Sigmoid colon (tissue), 7 donors: ENCODE measurements around the gene CST9. TPM values are rescaled to one million over a fixed set of nuclear protein-coding genes. Genes with fewer than 3 reads are reported as not detected.

ENCODE experiments used
- DNase-seq: peaks from one replicate; pipeline ENCODE4 v3.0.0-alpha.2; 2019
- H3K27ac ChIP-seq, 4 donors: fragments of 200-600 bp; sonication (generic); one replicate each; pipeline ENCODE4 v1.5.1; 2016 to 2019; ENCODE audit warnings: mild to moderate bottlenecking in 1 of 4
- H3K27me3 ChIP-seq, 3 donors: fragments of 200-600 bp; sonication (generic); one replicate each; pipeline ENCODE4 v1.5.1; 2019; ENCODE audit warnings: mild to moderate bottlenecking in 1 of 3
- H3K36me3 ChIP-seq, 4 donors: fragments of 200-600 bp; sonication (generic); one replicate each; pipeline ENCODE4 v1.5.1; 2016 to 2019
- H3K4me1 ChIP-seq, 4 donors: fragments of 200-600 bp; sonication (generic); one replicate each; pipeline ENCODE4 v1.5.1; 2017 to 2019
- H3K4me3 ChIP-seq, 4 donors: fragments of 200-600 bp; sonication (generic); one replicate each; pipeline ENCODE4 v1.5.1; 2017 to 2019; ENCODE audit warnings: mild to moderate bottlenecking in 2 of 4, moderate library complexity in 1 of 4
- H3K9me3 ChIP-seq, 4 donors: fragments of 200-600 bp in 3 of 4; sonication (generic) in 3 of 4; one replicate each; pipeline versions ENCODE4 v1.5.1 to v1.6.1; 2013 to 2019
- EP300 ChIP-seq, 4 donors: sonication (generic); formaldehyde crosslinking; IDR thresholded peaks; one replicate each; pipeline ENCODE4 v1.6.1; 2017; ENCODE audit warnings: antibody characterized with exemption in 4 of 4
- POLR2A ChIP-seq, 2 donors: fragments of 450-650 bp; IDR thresholded peaks; one replicate each; pipeline ENCODE4 v1.6.1; 2016; ENCODE audit warnings: antibody characterized with exemption in 2 of 2, mild to moderate bottlenecking in 2 of 2, moderate library complexity in 2 of 2
- POLR2AphosphoS5 ChIP-seq, 4 donors: sonication (generic); formaldehyde crosslinking; IDR thresholded peaks; one replicate each; pipeline ENCODE4 v1.6.1; 2017; ENCODE audit warnings: antibody characterized with exemption in 4 of 4
- WGBS, 2 donors: extraction: QIAGEN DNeasy Blood & Tissue Kit; methylation state at CpG; one replicate each; pipeline ENCODE4 v1.1.7; 2013; 5-methylcytosine and 5-hydroxymethylcytosine counted together
- intact Hi-C: fragments of 100-400 bp; cut with DNase I; formaldehyde crosslinking; loops from one replicate; pipeline ENCODE4 v1.15.1; 2023
- polyA plus RNA-seq, 3 donors: library from polyadenylated mRNA; stranded (reverse); fragments of 200-250 nt; gene quantifications; one replicate each; pipeline ENCODE4 v1.2.3, GENCODE V29; 2013
- total RNA-seq, 4 donors: library from RNA; depleted of rRNA; stranded (reverse); fragments of >200 nt; gene quantifications; one replicate each; pipeline ENCODE4 v1.1.0, GENCODE V29; 2016
- TF ChIP-seq, protein P1 (sequence below), 4 experiments: fragments of 450-650 bp in 3 of 4; fragments of 200-600 bp in 1 of 4; IDR thresholded peaks; one replicate each; pipeline ENCODE4 v1.5.1; 2016 to 2019; ENCODE audit warnings: antibody characterized with exemption in 4 of 4, mild to moderate bottlenecking in 3 of 4, moderate library complexity in 2 of 4
- donor health status: healthy with polysubstance abuse.
- donor health status: Bipolar disorder and iron deficiency.
- donor health status: healthy.

The CST9 gene, protein sequence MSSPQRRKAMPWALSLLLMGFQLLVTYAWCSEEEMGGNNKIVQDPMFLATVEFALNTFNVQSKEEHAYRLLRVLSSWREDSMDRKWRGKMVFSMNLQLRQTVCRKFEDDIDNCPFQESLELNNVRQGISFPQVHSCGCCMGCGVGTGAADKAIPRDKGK
- not detected for total RNA-seq
- not detected for polyA plus RNA-seq

DNA sequence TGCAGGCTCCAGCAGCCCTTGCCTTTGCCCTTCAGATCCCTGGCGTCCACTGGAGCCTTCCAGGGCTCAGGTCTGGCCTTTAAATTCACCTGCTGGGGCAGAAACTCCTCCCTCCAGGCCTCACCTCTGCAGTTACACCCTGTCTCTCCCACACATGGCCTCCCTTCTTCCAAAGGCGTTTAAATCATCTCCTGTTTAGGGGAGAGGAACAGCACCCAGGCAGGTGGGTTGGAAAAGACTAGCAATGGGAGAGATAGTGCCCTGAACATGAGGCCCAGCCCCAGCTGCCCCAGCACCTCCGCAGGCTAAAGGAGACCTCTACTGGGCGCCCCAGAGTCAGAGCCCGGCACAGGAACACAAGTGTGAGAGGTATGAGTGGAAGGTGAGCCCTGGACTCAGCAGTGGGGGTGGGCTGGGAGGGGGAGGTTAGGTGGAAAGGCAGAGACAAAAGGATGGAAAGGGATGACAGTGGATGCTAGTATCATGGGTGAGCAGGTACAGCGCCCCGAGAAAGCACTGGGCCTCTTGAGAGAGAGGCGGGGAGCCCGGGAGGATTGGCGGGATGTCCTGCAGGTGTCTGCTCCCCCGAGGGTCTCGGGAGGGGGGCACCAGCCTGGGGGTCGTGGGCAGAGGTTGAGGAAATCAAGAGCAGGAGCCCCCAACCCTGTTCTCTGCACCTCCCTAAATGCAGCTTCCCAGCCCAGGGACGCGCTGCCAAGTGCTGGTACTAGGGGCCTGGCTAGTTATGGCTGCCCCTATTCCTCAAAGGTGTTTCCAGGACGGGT, at the start of gene CST9:
TSS of gene CST9 (minus strand) at position 51 of the 785 bp plus-strand sequence. CDS start 53 bp downstream, outside the sequence.
- peak within 1 kb of the TSS in 1 of 4 donors; percentile 11 for H3K27ac ChIP-seq
- 55 to 65% methylated on average over 16 of the region's 16 CpGs for WGBS, 2 donors
- no peak within 1 kb of the TSS for H3K4me3 ChIP-seq
- DNase-seq = no peak
- intact Hi-C loops = loop anchor here (2.0 kb wide), 2 partner anchors 163 to 255 kb away; partner anchors contain the start of gene NXT1
- TF ChIP-seq POLR2A (IDR thresholded peaks at IDR 0.05) = no peak
- TF ChIP-seq, protein P1, sequence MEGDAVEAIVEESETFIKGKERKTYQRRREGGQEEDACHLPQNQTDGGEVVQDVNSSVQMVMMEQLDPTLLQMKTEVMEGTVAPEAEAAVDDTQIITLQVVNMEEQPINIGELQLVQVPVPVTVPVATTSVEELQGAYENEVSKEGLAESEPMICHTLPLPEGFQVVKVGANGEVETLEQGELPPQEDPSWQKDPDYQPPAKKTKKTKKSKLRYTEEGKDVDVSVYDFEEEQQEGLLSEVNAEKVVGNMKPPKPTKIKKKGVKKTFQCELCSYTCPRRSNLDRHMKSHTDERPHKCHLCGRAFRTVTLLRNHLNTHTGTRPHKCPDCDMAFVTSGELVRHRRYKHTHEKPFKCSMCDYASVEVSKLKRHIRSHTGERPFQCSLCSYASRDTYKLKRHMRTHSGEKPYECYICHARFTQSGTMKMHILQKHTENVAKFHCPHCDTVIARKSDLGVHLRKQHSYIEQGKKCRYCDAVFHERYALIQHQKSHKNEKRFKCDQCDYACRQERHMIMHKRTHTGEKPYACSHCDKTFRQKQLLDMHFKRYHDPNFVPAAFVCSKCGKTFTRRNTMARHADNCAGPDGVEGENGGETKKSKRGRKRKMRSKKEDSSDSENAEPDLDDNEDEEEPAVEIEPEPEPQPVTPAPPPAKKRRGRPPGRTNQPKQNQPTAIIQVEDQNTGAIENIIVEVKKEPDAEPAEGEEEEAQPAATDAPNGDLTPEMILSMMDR (IDR thresholded peaks at IDR 0.05) = no peak
- TF ChIP-seq POLR2AphosphoS5 (IDR thresholded peaks at IDR 0.05) = no peak
- TF ChIP-seq EP300 (IDR thresholded peaks at IDR 0.05) = no peak
- H3K27me3 ChIP-seq = no peaks in the 10 kb centered on the region
- no peaks in the 10 kb centered on the region for H3K9me3 ChIP-seq
- H3K4me1 ChIP-seq = peaks cover 0 to 8% (median 3%) of the 10 kb centered on the region in 4 donors
- no peaks in the 10 kb centered on the region for H3K36me3 ChIP-seq

DNA sequence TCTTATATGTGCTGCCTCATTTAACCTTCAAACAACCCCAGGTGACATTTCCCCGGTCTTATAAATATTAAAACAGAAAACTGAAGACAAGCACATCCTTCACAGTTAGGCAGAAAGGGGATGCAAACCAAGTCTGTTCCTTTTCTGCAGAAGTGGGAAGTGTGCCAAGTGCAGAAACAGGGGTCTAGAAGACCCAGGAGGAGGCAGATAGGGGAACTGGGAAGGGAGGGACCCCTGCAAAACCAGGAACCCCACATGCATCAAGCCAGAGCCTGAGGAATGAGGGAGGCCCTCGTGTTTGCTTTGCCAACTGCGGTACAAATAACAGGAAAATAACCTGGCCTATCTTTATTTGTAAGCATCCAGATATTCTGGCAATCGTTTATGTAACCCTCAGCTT, 49.0 kb upstream of the CST9 start:
- no peaks in the 10 kb centered on the region for H3K36me3 ChIP-seq
- no peak overlapping the region for H3K4me3 ChIP-seq
- H3K27me3 ChIP-seq = no peaks in the 10 kb centered on the region
- H3K9me3 ChIP-seq = no peaks in the 10 kb centered on the region
- 56 to 67% methylated on average over 4 of the region's 4 CpGs for WGBS, 2 donors
- DNase-seq = no peak
- peak overlapping the region; percentile 64 to 76 (median 74) for H3K27ac ChIP-seq
- intact Hi-C loops = no loop called here
- TF ChIP-seq EP300 (IDR thresholded peaks at IDR 0.05) (no peak), POLR2A (IDR thresholded peaks at IDR 0.05) (no peak), POLR2AphosphoS5 (IDR thresholded peaks at IDR 0.05) (no peak)
- TF ChIP-seq, protein P1 (IDR thresholded peaks at IDR 0.05) = no peak
- peaks cover 0 to 30% (median 20%) of the 10 kb centered on the region in 4 donors for H3K4me1 ChIP-seq

DNA sequence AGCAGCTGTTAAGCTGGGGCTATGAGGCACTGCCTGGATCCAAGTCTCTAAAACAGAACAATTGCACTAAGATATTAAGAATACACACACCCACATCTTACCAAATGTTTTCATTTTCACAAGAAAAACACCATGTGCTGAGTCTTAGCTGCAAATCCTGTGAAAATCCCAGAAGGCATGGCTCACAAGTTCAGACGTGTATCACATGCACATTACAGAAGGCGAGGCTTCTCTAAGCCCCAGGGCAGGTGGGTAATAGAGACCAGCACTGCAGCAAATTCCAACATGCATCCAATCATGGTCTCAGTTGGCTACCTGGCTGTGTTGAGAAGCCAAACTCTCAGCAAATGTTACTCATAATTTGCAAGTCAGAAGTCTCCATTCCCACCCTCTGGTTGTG, 48.3 kb upstream of the CST9 start:
- H3K9me3 ChIP-seq = no peaks in the 10 kb centered on the region
- peaks cover 0 to 30% (median 20%) of the 10 kb centered on the region in 4 donors for H3K4me1 ChIP-seq
- H3K27ac ChIP-seq = peak overlapping the region in 2 of 4 donors; percentile 48 to 72
- H3K4me3 ChIP-seq = no peak overlapping the region
- TF ChIP-seq POLR2A (IDR thresholded peaks at IDR 0.05) (no peak), EP300 (IDR thresholded peaks at IDR 0.05) (no peak), POLR2AphosphoS5 (IDR thresholded peaks at IDR 0.05) (no peak)
- TF ChIP-seq, protein P1 (IDR thresholded peaks at IDR 0.05) = no peak
- DNase-seq = no peak
- 74 to 80% methylated on average over 2 of the region's 2 CpGs for WGBS, 2 donors
- H3K36me3 ChIP-seq = no peaks in the 10 kb centered on the region
- no peaks in the 10 kb centered on the region for H3K27me3 ChIP-seq
- intact Hi-C loops = no loop called here

DNA sequence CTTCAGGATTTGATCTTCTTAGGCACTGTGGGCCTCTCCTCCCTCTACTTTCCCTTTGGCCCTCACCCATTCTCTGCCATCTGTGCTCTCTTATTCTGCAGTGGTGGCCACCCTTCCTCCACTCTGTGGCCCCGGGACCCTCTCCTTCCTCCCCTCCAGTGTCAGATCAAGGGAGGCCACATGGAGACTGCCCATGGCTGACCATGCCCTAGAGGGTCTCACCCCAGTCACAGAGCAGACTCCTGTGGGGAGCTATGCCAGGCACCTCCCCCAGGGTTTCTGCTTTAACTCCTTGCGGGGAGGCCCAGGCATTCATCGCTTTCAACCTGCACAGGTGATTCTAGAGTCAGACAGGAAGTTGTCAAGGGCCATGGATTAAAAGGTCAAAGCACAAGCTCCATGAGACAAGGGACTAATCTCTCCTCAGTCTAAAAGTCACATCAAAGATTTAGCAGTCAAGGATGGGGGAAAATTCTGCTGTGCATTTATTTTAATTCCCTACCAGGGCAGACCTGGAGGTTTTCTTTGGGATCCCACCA, 47.8 kb upstream of the CST9 start:
- Histone ChIP-seq H3K27ac (no peak overlapping the region), H3K4me3 (no peak overlapping the region), H3K36me3 (no peaks in the 10 kb centered on the region), H3K9me3 (no peaks in the 10 kb centered on the region), H3K4me1 (peaks cover 0 to 30% (median 20%) of the 10 kb centered on the region in 4 donors), H3K27me3 (no peaks in the 10 kb centered on the region)
- intact Hi-C loops = no loop called here
- 93% methylated on average over 3 of the region's 3 CpGs for WGBS, 2 donors
- TF ChIP-seq POLR2A (IDR thresholded peaks at IDR 0.05) (no peak), EP300 (IDR thresholded peaks at IDR 0.05) (no peak), POLR2AphosphoS5 (IDR thresholded peaks at IDR 0.05) (no peak)
- TF ChIP-seq, protein P1 (IDR thresholded peaks at IDR 0.05) = no peak
- DNase-seq = no peak
